NB4 (cell line): ENCODE results near the gene SMC6.

Experiments used
- CTCF ChIP-seq: IDR thresholded peaks from one replicate; pipeline ENCODE4 v1.5.1; 2012; ENCODE audit warnings: low read depth, low read length
- POLR2A ChIP-seq: IDR thresholded peaks from 2 replicates; pipeline ENCODE4 v1.6.1; 2011; ENCODE audit warnings: mild to moderate bottlenecking; ENCODE audit not compliant: insufficient read length; ENCODE audit errors: extremely low read depth

- TF ChIP-seq CTCF, result no peak
- no peak for TF ChIP-seq POLR2A
Observed at GRCh38 chr2:17771956-17772355, 18.3 kb upstream of the SMC6 start.
